Posterior cingulate gyrus (tissue), 11 donors: ENCODE measurements around the gene CCL7.

ENCODE experiments used
- DNase-seq, 10 donors: peaks; one replicate each; pipeline versions ENCODE4 v3.0.0 to v3.0.0-alpha.2; 2020 to 2021; ENCODE audit warnings: mixed read lengths in 3 of 10
- intact Hi-C: fragments of 100-400 bp; cut with DNase I; formaldehyde crosslinking; loops from one replicate; pipeline ENCODE4 v1.15.1; 2023

The CCL7 gene

GRCh38 chr17:34319039-34319483 lies 49.0 kb downstream of the CCL7 start, which contains the start of gene CCL8:
CCL8 (plus strand) TSS chr17:34319435; CDS start chr17:34319502, 67 bp downstream.
- intact Hi-C loops: no loop called here
- DNase-seq: no peak
